Measurements from ENCODE around the gene C1QTNF8. TPM values are rescaled to one million over a fixed set of nuclear protein-coding genes. Genes with fewer than 3 reads are reported as not detected.

The C1QTNF8 gene
- polyA plus RNA-seq, 1 donor (not counting 4 experiments of a cell fraction or from before 2014, with no cell fraction given), result not detected

DNA sequence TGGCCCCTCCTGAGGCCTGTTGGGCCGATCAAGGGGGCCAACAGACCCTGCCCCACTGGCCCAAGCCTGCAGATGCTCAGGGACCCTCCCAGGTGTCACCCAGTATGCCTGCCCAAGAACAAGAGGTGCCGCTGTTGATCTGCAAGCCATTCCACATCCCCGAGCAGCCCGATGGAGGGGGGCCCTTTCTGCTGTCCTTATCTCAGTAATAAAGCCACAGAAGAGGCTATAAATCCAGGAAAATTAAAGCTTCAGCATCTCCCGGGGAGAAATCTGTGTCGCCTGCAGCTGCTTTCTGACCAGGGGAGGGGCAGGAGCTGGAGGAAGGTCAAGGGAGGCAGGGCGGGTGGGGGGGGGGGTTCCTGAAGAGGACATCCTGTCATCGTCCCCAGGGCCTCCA is 45.1 kb upstream of the C1QTNF8 start:
- Histone ChIP-seq H3K9me3 (ENCODE audit: control insufficient read depth, low read depth, low read length) (no peaks in the 10 kb centered on the region), H3K9me1 (ENCODE audit: control insufficient read depth, extremely low read depth, insufficient read depth, low read length) (no peaks in the 10 kb centered on the region), H2AFZ (ENCODE audit: control insufficient read depth, low read length) (no peak overlapping the region), H3K27me3 (ENCODE audit: control insufficient read depth, extremely low read depth, insufficient read depth, low read length) (no peaks in the 10 kb centered on the region), H3K79me2 (ENCODE audit: control insufficient read depth, insufficient read depth, low read length) (no peaks in the 10 kb centered on the region), H3K27ac (ENCODE audit: control insufficient read depth, insufficient read depth, low read length) (no peak overlapping the region), H3K4me3 (ENCODE audit: control insufficient read depth in 2 of 3, extremely low read depth in 1 of 3, insufficient read depth in 2 of 3, low read depth in 1 of 3, low read length in 3 of 3) (no peak overlapping the region), H3K9ac (ENCODE audit: control insufficient read depth, extremely low read depth, insufficient read depth, low read length) (no peak overlapping the region), H3K4me1 (ENCODE audit: control insufficient read depth, extremely low read depth, insufficient read depth, low read length) (no peaks in the 10 kb centered on the region), H3K4me2 (ENCODE audit: control insufficient read depth, extremely low read depth, insufficient read depth, low read depth, low read length) (no peak overlapping the region), H4K20me1 (ENCODE audit: control insufficient read depth, extremely low read depth, insufficient read depth, low read length) (no peaks in the 10 kb centered on the region), H3K36me3 (ENCODE audit: control insufficient read depth in 2 of 2, extremely low read depth in 1 of 2, insufficient read depth in 2 of 2, low read length in 2 of 2) (no peaks in the 10 kb centered on the region)
- dilution Hi-C loops (cut with MboI; ENCODE audit: extremely low pct_ligation_motif_present, low sequenced_read_pairs), result no loop called here
- no peak for DNase-seq (ENCODE audit: low read depth, low spot score)
- no peak for FAIRE-seq
- TF ChIP-seq, protein P1, sequence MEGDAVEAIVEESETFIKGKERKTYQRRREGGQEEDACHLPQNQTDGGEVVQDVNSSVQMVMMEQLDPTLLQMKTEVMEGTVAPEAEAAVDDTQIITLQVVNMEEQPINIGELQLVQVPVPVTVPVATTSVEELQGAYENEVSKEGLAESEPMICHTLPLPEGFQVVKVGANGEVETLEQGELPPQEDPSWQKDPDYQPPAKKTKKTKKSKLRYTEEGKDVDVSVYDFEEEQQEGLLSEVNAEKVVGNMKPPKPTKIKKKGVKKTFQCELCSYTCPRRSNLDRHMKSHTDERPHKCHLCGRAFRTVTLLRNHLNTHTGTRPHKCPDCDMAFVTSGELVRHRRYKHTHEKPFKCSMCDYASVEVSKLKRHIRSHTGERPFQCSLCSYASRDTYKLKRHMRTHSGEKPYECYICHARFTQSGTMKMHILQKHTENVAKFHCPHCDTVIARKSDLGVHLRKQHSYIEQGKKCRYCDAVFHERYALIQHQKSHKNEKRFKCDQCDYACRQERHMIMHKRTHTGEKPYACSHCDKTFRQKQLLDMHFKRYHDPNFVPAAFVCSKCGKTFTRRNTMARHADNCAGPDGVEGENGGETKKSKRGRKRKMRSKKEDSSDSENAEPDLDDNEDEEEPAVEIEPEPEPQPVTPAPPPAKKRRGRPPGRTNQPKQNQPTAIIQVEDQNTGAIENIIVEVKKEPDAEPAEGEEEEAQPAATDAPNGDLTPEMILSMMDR (optimal IDR thresholded peaks at IDR 0.05 in 1 of 3, IDR thresholded peaks at IDR 0.05 in 1 of 3, conservative IDR thresholded peaks at IDR 0.05 in 1 of 3; ENCODE audit: extremely low read depth in 1 of 3, insufficient read depth in 2 of 3, low read length in 3 of 3), result no peak

DNA sequence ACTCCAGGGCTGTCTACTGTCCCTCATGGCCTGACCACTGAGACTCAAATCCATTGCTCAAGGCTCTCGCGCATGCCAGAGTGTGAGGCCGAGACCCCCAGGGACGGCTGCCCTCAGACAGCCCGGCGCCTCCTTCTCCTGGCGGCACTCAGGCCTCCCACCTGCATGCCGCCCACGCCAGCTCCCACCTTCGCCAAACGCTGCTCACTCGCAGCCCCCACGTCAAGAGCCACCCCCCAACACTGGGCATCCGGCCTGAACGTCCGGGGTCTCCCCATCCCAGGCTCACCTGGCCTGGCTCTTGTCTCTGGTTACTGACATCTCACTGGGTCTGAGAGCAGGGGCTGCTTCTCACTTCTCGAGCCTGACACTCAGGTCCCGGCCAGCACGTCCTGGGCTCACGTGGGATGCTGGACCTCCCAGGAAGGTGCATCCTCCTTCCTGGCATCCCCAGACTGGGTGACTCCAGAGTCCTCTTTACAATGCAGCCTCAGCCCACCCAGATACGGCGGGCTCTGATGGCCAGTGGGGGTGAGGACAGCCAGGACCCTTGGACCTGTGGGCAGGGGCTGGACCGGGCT is 44.6 kb upstream of the C1QTNF8 start:
- Histone ChIP-seq H3K9ac (ENCODE audit: control insufficient read depth, extremely low read depth, insufficient read depth, low read length) (no peak overlapping the region), H3K36me3 (ENCODE audit: control insufficient read depth in 2 of 2, extremely low read depth in 1 of 2, insufficient read depth in 2 of 2, low read length in 2 of 2) (no peaks in the 10 kb centered on the region), H3K4me2 (ENCODE audit: control insufficient read depth, extremely low read depth, insufficient read depth, low read depth, low read length) (no peak overlapping the region), H3K27ac (ENCODE audit: control insufficient read depth, insufficient read depth, low read length) (no peak overlapping the region), H3K9me1 (ENCODE audit: control insufficient read depth, extremely low read depth, insufficient read depth, low read length) (no peaks in the 10 kb centered on the region), H3K79me2 (ENCODE audit: control insufficient read depth, insufficient read depth, low read length) (no peaks in the 10 kb centered on the region), H3K4me3 (ENCODE audit: control insufficient read depth in 2 of 3, extremely low read depth in 1 of 3, insufficient read depth in 2 of 3, low read depth in 1 of 3, low read length in 3 of 3) (no peak overlapping the region), H4K20me1 (ENCODE audit: control insufficient read depth, extremely low read depth, insufficient read depth, low read length) (no peaks in the 10 kb centered on the region), H3K4me1 (ENCODE audit: control insufficient read depth, extremely low read depth, insufficient read depth, low read length) (no peaks in the 10 kb centered on the region), H2AFZ (ENCODE audit: control insufficient read depth, low read length) (no peak overlapping the region), H3K27me3 (ENCODE audit: control insufficient read depth, extremely low read depth, insufficient read depth, low read length) (no peaks in the 10 kb centered on the region), H3K9me3 (ENCODE audit: control insufficient read depth, low read depth, low read length) (no peaks in the 10 kb centered on the region)
- dilution Hi-C loops (cut with MboI; ENCODE audit: extremely low pct_ligation_motif_present, low sequenced_read_pairs), result no loop called here
- TF ChIP-seq, protein P1 (optimal IDR thresholded peaks at IDR 0.05 in 1 of 3, IDR thresholded peaks at IDR 0.05 in 1 of 3, conservative IDR thresholded peaks at IDR 0.05 in 1 of 3; ENCODE audit: extremely low read depth in 1 of 3, insufficient read depth in 2 of 3, low read length in 3 of 3), result no peak
- TF ChIP-seq EZH2 (IDR thresholded peaks at IDR 0.05; ENCODE audit: low read length), result no peak
- FAIRE-seq (no peak), DNase-seq (ENCODE audit: low read depth, low spot score) (no peak)
